ENCODE results near the gene CPSF4L. TPM values are rescaled to one million over a fixed set of nuclear protein-coding genes. Genes with fewer than 3 reads are reported as not detected.
A peak's percentile ranks its signal among the peaks of the same experiment; 100 is the strongest.

The CPSF4L gene
- total and polyA plus RNA-seq, 2 of the 13 experiments (the other 11 are each of a cell fraction or from before 2014, with no cell fraction given) = 0.73 to 1.6 TPM

- TF ChIP-seq ZFP90 (CRISPR knock-in tag; IDR thresholded peaks at IDR 0.05; ENCODE audit: borderline replicate concordance) = peak; percentile 87; the same call in 1 of the 2 replicates
- TF ChIP-seq ZFP62 (CRISPR knock-in tag; IDR thresholded peaks at IDR 0.05) = no peak
- TF ChIP-seq NFYB (CRISPR knock-in tag; IDR thresholded peaks at IDR 0.05) = 0 out of 2 replicates have a peak, but pooled peaks have one; percentile 14
- TF ChIP-seq ZNF841 (CRISPR knock-in tag; IDR thresholded peaks at IDR 0.05; ENCODE audit: borderline replicate concordance) = 0 out of 2 replicates have a peak, but pooled peaks have one; percentile 19
- peak; percentile 59; the same call in 1 of the 2 replicates for TF ChIP-seq TFDP2 (CRISPR knock-in tag; IDR thresholded peaks at IDR 0.05)
- TF ChIP-seq HNF4A (CRISPR knock-in tag; IDR thresholded peaks at IDR 0.05) = peak; percentile 41; the same call in 1 of the 2 replicates
- TF ChIP-seq NONO (IDR thresholded peaks at IDR 0.05) = no peak
- peak; percentile 98 for TF ChIP-seq NONO (CRISPR knock-in tag; conservative IDR thresholded peaks at IDR 0.05)
- TF ChIP-seq HCFC1 (IDR thresholded peaks at IDR 0.05; ENCODE audit: low read depth, low read length) = peak; percentile 44
- peak; percentile 31 for TF ChIP-seq TEAD3 (CRISPR knock-in tag; optimal IDR thresholded peaks at IDR 0.05; ENCODE audit: borderline replicate concordance)
- peak; percentile 92 for TF ChIP-seq HOXA5 (CRISPR knock-in tag; IDR thresholded peaks at IDR 0.05)
- TF ChIP-seq ATF4 (CRISPR knock-in tag; IDR thresholded peaks at IDR 0.05) = peak in 1 of 2 experiments; percentile 63; a peak in 1 of 4 replicates
- TF ChIP-seq HMG20B (CRISPR knock-in tag; conservative IDR thresholded peaks at IDR 0.05) = 0 out of 2 replicates have a peak, but pooled peaks have one; percentile 53
- TF ChIP-seq ZNF83 (CRISPR knock-in tag; IDR thresholded peaks at IDR 0.05; ENCODE audit: borderline replicate concordance) = no peak
- TF ChIP-seq ISL2 (CRISPR knock-in tag; IDR thresholded peaks at IDR 0.05) = peak; percentile 85
- TF ChIP-seq SAP130 (CRISPR knock-in tag; IDR thresholded peaks at IDR 0.05; ENCODE audit: low read depth) = peak; percentile 94
- TF ChIP-seq ZBTB8A (CRISPR knock-in tag; IDR thresholded peaks at IDR 0.05; ENCODE audit: borderline replicate concordance, low read depth) = peak; percentile 26; the same call in 1 of the 2 replicates
- TF ChIP-seq ATF7 (IDR thresholded peaks at IDR 0.05) = no peak
- TF ChIP-seq ATF7 (CRISPR knock-in tag; IDR thresholded peaks at IDR 0.05) = 0 out of 2 replicates have a peak, but pooled peaks have one; percentile 28
- peak; percentile 99 for TF ChIP-seq PRDM10 (CRISPR knock-in tag; IDR thresholded peaks at IDR 0.05; ENCODE audit: low read depth)
- peak; percentile 92; the same call in 1 of the 2 replicates for TF ChIP-seq CBX5 (CRISPR knock-in tag; IDR thresholded peaks at IDR 0.05; ENCODE audit: borderline replicate concordance)
- no peak for TF ChIP-seq ZNF790 (CRISPR knock-in tag; IDR thresholded peaks at IDR 0.05; ENCODE audit: borderline replicate concordance)
- peak; percentile 82; the same call in 1 of the 2 replicates for TF ChIP-seq ZNF256 (CRISPR knock-in tag; conservative IDR thresholded peaks at IDR 0.05)
- TF ChIP-seq ZNF552 (CRISPR knock-in tag; IDR thresholded peaks at IDR 0.05; ENCODE audit: borderline replicate concordance) = peak; percentile 84; the same call in 1 of the 2 replicates
- TF ChIP-seq SKI (IDR thresholded peaks at IDR 0.05; ENCODE audit: partially characterized antibody) = no peak
- TF ChIP-seq ZNF850 (CRISPR knock-in tag; conservative IDR thresholded peaks at IDR 0.05) = peak; percentile 66; the same call in 1 of the 2 replicates
Observed at GRCh38 chr17:73231841-73232586, 29.7 kb downstream of the CPSF4L start (continued).

Measured in HepG2 (cell line).